ENCODE measurements around the gene ELP6.

DNA sequence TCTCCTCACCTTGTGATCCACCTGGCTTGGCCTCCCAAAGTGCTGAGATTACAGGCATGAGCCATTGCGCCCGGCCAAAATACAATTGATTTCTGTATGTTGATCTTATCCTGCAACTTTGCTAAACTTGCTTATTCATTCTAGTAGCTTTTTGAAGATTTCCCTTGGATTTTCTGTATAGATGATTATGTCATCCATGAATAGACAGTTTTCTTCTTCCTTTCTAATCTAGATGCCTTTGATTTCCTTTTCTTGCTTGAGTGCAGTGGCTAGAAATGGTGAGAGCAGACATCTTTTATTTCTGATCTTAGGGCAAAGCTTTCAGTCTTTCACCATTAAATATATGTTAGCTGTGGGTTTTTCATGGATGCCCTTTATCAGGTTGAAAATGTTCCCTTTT is 4.4 kb upstream of the ELP6 start:
- TF ChIP-seq, protein P1, sequence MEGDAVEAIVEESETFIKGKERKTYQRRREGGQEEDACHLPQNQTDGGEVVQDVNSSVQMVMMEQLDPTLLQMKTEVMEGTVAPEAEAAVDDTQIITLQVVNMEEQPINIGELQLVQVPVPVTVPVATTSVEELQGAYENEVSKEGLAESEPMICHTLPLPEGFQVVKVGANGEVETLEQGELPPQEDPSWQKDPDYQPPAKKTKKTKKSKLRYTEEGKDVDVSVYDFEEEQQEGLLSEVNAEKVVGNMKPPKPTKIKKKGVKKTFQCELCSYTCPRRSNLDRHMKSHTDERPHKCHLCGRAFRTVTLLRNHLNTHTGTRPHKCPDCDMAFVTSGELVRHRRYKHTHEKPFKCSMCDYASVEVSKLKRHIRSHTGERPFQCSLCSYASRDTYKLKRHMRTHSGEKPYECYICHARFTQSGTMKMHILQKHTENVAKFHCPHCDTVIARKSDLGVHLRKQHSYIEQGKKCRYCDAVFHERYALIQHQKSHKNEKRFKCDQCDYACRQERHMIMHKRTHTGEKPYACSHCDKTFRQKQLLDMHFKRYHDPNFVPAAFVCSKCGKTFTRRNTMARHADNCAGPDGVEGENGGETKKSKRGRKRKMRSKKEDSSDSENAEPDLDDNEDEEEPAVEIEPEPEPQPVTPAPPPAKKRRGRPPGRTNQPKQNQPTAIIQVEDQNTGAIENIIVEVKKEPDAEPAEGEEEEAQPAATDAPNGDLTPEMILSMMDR (IDR thresholded peaks at IDR 0.05; ENCODE audit: low read depth, low read length): no peak
- no peak for TF ChIP-seq EZH2phosphoT487 (IDR thresholded peaks at IDR 0.05; ENCODE audit: low read depth)
